SHP77 treated with DMSO at 0.1 percent for 48 hours (cell line): ENCODE measurements around the gene SVIL.

Experiments used
- DNase-seq: peaks from one replicate; lab custom pipeline; 2025; lab: John Stamatoyannopoulos, UW

SVIL gene, protein sequence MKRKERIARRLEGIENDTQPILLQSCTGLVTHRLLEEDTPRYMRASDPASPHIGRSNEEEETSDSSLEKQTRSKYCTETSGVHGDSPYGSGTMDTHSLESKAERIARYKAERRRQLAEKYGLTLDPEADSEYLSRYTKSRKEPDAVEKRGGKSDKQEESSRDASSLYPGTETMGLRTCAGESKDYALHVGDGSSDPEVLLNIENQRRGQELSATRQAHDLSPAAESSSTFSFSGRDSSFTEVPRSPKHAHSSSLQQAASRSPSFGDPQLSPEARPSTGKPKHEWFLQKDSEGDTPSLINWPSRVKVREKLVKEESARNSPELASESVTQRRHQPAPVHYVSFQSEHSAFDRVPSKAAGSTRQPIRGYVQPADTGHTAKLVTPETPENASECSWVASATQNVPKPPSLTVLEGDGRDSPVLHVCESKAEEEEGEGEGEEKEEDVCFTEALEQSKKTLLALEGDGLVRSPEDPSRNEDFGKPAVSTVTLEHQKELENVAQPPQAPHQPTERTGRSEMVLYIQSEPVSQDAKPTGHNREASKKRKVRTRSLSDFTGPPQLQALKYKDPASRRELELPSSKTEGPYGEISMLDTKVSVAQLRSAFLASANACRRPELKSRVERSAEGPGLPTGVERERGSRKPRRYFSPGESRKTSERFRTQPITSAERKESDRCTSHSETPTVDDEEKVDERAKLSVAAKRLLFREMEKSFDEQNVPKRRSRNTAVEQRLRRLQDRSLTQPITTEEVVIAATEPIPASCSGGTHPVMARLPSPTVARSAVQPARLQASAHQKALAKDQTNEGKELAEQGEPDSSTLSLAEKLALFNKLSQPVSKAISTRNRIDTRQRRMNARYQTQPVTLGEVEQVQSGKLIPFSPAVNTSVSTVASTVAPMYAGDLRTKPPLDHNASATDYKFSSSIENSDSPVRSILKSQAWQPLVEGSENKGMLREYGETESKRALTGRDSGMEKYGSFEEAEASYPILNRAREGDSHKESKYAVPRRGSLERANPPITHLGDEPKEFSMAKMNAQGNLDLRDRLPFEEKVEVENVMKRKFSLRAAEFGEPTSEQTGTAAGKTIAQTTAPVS (N-terminal part only)

DNA sequence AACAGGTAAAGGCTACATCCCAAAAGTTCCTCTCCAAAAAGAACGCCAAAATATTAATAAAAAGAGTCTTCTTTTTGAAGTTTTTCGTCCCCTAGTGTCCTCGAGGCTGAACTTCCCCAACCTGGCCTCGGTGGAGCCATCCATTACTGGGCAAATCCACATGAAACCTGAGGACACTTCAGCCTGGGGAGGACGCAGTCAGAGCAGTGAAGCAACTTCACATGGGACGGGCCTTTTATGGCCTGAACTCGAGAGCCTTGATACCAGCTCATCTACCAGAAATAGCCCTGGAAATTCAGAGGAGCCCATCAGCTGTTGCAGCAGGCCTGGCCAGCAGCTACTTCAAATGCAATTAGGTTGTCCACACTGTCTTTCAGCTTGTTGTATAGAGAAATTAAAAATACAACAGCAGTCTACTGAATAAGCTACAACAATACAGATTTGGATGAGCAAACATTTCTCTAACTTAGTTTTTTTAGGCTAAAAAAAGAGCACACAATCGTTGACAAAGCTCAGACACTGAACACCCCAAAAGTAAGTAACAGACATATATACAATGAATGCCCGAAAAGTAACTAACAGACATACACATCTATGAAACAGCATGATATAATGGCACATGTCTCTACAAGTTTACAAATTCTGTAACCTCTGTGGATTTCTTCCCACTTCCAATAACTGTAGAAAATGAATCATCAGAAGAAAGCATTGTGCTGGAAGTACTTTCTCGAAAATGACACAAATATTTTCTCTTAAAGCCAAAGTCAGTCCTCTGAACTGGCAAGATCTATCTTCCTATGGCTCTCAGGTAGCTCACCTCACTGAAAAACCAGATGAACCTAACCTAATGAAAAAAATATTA is at the start of gene SVIL:
TSS of gene SVIL (minus strand) at position 208 of the 862 bp plus-strand sequence. CDS start 79,913 bp downstream, outside the sequence.
- peak; percentile 23 for DNase-seq

DNA sequence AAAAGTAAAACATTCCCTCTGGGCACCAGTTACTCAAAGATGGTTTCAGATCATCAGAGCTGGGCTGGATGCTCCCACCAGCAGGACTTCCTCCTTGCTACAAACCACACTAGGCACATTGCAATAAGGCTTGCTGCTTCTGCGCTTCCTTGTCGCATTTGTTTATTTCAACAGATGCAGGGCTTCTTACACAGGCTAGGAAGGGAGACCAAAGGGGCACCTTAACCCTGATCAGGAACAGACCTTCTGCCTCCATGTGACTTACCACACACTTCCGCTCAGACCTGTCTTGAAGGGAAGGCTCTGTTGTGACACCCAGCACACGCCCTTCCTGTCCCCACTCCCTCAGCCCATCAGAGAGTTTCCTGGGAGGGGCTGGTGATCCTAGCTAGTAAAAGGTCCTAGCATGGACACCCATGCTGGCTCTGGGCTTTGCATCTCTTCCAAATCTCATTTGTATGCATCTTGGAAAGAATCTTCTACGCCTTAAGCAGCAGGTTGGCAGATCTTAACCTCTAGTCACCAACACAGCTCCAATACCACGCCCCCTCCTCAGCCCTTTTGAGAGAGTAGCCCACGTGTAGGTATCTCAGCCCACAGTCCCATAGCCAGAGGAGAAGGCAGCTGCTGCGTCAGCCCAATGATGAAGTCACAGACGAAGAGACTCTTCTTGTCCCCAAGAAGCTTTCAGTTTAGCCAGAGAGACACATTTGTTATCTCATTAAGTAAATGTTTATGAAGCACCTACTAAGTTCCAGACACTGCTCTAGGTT is 47.1 kb upstream of the SVIL start:
- DNase-seq = no peak

DNA sequence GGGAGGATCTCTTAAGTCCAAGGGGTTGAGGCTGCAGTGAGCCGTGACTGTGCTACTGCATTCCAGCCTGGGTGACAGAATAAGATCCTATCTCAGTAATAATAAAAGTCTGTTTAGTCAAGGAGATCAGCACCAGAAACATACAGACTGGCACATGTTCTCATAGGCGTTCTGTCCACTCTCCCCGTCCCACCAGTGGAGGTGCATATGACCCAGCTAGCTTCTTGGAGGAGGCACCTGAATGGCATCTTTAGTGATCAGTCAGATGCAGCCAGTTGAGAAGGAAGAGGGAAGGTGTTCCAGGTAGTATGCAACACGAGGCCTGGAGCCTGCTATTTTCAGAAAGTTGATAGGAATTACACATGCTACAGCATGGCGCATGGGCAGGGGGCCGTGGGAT is 45.3 kb upstream of the SVIL start:
- DNase-seq = no peak

DNA sequence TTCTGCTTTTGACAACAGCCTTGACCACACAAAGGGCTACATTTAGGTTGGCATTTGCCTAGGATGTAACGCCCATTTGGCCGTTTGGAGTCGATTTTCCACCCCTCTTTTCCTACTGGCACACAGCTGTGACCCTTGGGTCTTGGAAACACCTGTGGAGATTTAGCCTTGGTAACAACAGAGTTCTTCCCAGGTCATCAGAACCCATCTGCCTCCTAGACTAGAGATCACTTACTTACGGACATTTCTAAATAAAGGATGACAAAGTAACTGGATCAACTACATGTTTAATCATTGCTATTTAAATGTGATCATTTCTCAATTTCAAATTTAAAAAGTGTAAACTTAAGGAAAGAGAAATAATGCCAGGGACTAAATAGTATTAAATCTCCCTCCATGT is 42.0 kb upstream of the SVIL start:
- no peak for DNase-seq

DNA sequence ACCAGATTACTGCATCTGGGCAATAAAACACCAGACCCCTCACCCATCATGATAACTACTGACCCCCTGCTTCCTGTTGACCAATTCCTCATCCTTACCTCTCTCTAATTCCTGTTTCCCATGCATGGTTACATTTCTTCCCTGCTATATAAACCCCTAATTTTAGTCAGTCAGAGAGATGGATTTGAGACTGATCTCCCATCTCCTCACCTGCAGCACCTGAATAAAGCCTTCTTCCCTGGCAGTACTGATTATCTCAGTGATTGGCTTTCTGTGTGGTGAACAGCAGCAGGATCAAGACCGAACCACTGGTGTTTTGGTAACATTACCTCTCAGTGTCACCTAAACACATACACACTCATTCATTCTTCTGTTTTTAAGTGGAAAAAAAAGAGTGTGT is 41.2 kb upstream of the SVIL start:
- DNase-seq = no peak

DNA sequence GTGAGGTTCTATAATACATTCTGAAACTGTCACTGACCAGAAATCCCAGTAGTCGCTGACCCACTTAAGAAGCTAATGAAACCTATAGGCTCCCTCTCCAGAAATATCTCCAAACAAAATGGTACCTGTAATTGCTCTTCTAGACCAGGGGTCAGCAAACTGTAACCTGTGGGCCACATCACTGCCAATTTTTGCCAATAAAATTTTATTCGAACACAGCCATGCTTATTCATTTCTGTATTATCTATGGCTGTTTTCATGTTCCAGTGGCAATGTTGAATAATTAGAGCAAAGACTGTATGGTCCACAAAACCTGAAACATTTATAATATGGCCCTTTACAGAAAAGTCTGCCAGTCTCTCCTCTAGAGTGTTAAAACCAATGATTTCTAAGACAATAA is 37.2 kb upstream of the SVIL start:
- no peak for DNase-seq

DNA sequence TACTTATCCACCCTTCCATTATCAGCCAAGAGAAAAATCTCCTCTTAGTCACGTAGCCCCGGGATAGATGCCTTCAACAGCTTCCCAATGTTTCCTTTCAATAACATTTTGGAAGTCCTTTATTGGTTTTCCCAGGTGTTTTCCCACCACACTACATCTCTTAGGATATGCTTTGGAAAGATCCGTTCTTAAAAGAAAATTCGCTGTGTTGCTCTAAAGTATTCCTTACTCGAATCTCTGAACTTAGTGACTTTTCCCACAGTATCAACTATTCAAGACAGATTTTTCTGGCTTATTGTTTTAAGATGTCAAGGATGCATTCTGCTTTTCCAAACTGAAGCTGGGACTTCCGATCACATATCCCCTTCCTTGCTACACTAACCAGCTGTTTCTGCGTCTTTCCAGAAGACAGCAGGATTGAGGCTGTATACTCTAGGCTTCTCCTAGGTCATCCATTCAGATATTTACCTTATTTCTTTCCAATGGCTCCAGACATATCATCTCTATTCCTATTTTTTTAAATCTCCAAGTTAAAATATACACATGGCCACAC is 36.5 kb upstream of the SVIL start:
- no peak for DNase-seq

DNA sequence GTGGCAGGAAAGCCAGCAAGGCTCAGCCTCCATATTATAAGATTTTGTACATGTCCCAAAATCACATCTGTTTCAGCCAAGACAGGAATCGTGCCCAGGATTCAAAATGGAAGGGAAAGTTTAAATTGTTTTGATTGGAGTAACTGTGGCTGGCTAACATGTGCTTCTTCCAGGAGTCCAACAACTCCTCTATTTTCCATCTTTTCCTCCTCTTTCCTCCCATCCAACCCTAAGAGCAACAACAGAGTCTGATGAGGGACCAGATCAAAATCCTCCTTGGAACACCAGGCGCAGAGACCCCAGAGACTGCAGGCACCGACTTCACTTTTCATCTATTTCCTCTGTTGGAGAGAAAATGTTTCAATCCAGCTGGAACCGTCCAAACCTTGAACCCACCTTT is 36.0 kb upstream of the SVIL start:
- no peak for DNase-seq

DNA sequence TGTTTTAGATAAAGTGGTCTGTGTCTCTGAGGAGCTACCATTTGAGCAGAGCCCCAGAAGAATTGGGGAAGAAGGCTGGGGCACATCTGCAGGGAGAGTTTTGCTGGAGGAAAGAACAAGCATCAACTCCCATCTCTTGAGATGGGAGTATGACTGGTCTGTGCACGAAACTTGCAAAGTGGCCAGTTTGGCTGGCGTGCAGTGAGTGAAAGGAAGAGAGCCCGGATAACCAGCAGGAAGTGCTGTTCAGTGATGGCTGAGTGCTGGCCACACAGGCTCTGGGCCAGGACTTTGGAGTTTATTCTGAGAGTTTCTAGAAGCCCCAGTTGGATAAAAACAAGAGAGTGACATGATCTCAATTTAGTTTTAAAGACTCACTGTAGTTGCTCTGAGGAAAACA is 34.4 kb upstream of the SVIL start:
- DNase-seq = no peak

DNA sequence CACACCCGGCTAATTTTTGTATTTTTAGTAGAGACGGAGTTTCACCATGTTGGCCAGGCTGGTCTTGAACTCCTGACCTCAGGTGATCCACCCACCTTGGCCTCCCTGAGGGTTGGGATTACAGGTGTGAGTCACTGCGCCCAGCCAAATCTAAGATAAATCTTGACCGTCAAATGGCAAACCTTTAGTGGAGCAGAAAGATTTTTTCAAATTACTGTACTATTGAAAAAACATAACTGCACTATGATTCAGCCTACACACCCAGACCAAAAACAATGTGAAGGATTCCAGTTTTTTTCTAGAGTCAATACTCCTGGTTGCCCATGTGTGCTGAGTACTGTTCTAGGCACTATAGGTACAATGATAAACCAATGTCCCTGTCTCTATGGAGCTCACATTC is 33.9 kb upstream of the SVIL start:
- DNase-seq = no peak

DNA sequence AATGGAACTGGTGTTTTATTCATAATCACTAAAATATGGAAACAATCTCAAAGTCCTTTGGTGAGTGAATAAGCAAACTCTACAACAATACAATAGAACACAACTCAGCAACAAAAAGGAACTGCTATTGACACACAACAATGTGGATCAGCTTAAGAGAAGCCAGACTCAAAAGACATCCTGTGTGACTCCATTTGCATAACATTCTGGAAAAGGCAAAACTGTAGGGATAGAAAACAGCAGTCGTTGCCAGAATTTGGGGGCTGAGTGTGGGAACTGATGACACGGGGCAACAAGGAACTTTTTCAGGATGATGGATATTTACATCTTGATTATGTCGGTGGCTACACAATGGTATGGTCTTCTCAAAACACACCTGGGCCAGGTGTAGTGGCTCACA is 32.4 kb upstream of the SVIL start:
- no peak for DNase-seq

DNA sequence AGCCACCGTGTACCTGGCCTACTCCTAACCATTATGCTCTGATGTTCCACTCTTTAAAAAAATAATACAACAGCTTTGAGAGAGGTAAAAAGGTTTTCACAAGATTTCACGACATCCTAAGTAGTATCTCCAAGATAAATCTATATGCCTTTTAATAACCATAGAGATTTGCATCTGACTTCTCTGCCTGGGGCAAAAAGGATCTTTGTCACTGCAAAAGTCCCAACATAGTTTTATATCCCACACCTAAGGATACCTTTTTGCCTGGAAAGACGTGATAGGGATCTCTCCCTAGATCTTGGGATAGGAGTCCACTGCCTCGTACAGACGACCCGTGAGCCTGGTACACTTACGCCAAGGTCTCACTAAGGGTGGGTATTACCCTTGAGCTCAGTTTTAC is 31.4 kb upstream of the SVIL start:
- no peak for DNase-seq

DNA sequence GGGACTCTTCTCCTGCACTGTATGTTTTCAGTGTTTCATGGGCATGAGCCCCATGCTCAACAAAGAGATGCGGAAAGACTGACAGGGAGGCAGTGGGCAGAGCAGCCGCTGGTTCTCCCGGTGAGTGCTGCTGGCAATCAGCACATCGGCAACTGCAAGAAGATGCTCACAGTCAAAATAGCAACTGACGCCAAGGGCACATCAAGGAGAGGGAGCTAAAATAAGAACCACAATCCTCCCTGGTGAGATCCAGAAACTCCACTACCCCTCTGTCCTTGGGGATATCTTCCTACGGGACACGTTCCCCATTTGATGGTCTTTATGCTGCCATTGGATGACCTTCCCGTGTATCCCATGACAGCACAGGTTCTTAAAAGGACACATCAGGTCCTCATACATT is 28.9 kb upstream of the SVIL start:
- no peak for DNase-seq

DNA sequence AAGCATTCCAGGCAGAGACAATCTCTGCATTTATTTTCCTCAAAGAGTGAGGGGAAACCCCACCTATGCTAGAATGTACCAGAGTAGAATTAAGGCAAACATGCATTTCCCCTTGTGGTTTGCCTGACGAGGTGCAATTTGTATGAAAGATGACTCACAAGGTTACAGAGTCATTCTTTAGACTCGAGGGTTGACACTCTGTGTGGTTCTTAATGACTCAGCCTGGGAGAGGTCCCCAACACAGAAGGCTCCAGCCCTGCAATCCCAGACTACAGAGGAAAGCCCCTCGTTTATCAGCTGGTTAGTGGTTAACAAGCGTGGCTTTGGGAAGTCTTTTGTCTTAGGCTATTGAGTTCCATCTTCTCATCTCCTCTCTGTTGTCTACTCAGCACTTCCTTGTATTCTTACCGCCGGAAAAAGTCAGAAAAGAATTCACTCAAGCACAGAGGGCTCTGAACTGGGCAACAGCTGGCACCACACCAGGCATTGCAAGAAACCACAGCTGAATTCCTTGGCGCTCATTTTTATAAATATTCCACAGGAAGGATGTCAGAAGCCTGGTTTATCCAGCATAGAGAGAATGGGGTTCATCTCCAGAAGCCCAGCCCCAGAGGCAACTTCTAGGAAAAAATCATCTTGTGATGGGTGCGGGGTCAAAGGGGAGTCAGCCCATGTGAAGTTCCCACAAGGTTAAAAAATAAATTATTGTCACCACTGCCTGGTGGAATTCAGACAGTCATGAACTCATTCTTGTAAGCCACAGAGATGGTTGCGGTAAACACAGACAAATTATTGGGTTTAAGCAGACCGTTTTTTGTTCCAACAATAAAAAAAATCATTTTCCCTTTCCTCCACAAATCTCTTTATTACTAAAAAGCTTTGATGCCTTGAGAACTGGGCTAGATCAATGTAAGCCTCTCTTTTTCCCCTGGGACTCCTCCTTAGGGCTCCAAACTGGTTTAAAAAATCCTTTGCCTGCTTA is 24.5 kb upstream of the SVIL start:
- DNase-seq = no peak

DNA sequence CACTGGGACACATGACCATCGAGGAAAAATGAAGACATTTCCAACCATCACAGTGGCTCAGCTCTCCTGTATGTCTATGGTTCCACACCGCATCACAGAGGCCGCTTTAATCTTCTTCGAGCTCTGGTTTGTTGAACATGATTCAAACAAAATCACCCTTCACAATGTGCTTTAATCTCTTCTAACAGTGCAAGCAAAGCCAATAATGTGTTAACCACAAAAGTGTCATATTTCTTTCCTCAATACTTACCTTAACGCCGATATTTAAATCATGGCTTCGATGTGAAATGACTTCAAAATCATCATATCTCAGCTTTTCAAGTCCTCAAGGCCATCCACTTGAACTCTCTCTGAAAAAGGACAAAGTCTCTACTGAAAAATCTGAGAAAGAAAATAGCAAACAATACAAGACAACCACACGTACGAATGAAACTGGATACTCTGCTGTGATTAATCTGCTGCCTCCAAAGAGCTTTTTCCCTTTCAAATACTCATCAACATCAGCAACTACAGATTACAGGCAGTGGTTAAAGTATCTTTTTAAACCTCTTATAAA is 23.0 kb upstream of the SVIL start:
- no peak for DNase-seq

DNA sequence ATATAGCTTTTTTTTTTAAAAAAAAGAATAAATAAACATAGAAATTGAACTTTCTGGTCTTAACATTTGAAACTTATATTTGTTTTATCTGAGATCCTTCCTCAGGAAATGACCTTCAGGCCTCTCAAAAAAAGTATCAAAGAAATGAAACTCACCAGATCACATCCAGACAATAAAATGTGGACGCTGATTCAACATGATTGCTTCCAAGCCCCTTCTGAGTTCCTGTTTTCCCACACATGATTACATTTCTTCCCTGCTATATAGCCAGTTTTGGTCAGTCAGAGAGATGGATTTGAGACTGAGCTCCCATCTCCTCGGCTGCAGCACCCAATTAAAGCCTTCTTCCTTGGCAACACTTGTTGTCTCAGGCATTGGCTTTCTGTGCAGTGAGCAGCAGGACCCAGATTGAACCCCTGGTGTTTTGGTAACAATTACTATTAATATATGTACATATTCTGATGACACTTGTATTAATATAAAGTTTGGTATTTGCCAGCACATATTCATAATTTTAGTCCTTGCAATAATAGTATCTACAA is 21.8 kb upstream of the SVIL start:
- no peak for DNase-seq

DNA sequence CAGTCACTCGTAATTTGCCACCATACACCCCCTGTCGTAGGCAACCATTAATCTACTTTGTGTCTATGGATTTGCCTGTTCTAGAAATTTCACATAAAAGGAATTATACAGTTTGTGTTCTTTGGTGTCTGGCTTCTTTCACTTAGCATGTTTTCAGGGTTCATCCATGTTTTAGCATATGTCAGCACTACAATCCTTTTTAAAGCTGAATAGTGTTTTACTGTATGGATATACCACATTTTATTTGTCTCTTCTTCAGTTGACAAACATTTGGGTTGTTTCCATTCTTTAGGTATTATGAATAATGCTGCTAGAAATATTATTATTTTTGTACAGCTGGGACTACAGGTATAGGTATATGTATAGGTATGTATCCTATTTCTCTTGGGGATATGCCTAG is 17.4 kb upstream of the SVIL start:
- no peak for DNase-seq

DNA sequence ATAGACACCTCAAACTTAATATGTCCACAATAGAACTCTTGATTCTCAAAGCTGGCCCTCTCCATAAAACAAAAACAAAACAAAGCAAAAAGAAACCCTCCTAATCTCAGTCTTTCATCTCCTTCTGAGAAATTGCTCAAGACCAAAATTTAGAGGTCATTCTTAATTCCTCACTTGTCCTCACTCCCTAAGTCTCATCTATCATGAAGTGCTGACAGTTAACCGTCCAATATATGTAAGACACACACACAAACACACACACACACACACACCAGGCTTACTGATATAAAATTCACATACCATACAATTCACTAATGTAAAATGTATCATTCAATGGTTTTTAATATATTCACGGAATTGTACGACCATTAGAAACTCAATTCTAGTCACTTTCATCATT is 17.0 kb upstream of the SVIL start:
- no peak for DNase-seq

DNA sequence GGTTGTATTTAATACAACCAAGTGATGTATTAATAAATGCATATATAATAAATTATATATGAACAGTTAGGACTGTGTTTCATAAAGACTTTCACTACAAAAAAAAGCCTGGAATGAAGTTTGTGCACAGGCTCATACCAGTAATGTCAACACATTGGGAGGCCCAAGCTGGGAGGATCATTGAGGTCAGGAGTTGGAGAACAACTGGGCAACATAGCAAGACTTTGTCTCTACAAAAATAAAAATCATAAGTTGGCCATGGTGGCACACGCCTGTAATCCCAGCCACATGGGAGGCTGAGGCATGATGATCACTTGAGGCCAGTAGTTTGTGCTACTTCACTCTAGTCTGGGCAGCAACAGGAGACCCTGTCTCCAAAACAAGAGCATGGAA is 15.8 kb upstream of the SVIL start:
- no peak for DNase-seq
